ENCODE data around the gene UBXN4.
"Not testable (repeated sequence)": the region's sequence is repeated elsewhere in the genome, so short reads cannot be mapped to it uniquely, and the experiment has no call there.

The UBXN4 gene

DNA sequence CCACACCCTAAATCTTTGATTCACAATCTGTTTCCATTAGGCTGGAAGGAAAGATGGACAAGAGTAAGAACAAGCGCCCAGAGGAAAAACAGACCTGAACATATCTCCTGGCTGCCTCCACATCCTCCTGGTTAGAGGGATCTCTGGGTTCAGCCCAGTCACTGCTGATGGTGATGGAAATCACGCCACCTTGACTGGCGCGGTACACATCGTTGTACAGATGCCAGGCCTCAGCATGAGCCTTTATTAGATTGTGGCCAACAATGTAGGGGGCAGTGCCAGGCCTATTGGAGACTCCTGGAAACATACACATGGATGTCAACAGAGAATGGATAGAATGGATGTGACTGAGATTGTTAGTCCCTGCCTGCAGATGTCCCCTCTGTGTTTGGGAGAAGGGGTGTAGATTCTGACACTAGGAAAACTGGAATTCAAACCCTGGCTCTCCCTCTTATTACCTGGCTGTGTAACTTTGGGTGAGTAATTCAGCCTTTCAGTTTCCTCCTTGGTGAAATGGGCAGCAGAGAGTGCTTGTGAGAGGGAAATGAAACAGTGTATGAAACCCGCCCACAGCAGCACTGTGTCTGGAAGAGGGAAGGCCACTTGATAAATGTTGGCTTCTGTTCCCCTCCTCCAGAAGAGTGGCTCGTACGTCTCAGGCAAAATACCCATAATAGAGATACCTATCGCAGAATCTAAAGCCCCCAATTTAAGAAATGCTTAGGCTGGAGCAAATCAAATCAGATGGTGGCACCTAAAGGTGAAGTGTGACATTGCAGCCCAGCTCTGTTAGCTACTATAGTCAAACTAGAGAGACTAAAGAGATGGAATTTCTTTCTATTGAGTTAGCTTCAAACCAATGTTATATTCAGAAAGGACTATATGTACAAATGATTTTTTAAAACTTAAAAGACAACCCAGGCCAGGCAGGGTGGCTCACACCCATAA lies 59.1 kb downstream of the UBXN4 start:
- TF ChIP-seq, protein P1, sequence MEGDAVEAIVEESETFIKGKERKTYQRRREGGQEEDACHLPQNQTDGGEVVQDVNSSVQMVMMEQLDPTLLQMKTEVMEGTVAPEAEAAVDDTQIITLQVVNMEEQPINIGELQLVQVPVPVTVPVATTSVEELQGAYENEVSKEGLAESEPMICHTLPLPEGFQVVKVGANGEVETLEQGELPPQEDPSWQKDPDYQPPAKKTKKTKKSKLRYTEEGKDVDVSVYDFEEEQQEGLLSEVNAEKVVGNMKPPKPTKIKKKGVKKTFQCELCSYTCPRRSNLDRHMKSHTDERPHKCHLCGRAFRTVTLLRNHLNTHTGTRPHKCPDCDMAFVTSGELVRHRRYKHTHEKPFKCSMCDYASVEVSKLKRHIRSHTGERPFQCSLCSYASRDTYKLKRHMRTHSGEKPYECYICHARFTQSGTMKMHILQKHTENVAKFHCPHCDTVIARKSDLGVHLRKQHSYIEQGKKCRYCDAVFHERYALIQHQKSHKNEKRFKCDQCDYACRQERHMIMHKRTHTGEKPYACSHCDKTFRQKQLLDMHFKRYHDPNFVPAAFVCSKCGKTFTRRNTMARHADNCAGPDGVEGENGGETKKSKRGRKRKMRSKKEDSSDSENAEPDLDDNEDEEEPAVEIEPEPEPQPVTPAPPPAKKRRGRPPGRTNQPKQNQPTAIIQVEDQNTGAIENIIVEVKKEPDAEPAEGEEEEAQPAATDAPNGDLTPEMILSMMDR (IDR thresholded peaks at IDR 0.05; ENCODE audit: borderline replicate concordance, insufficient read depth, low read depth, low read length) = peak; percentile 18; the same call in 1 of the 2 replicates
- H3K4me3 ChIP-seq (ENCODE audit: low read depth, low read length) = no peak overlapping the region

DNA sequence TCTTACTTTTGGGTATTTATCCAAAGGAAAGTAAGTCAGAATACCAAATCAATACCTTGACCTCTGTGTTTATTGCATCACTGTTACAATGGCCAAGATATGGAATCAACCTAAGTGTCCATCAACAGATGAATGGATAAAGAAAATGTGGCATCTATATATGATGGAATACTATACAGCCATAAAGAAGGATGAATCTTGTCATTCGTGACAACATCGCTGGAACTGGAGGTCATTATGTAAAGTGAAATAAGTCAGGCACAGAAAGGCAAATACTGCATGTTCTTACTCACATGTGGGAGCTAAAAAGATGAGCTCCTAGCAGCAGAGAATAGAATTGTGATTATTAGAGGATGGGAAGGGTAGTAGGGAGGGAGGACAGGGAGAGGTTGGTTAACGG lies 60.7 kb downstream of the UBXN4 start:
- TF ChIP-seq, protein P1 (IDR thresholded peaks at IDR 0.05; ENCODE audit: borderline replicate concordance, insufficient read depth, low read depth, low read length) = no peak
- no peak overlapping the region for H3K4me3 ChIP-seq (ENCODE audit: low read depth, low read length)

DNA sequence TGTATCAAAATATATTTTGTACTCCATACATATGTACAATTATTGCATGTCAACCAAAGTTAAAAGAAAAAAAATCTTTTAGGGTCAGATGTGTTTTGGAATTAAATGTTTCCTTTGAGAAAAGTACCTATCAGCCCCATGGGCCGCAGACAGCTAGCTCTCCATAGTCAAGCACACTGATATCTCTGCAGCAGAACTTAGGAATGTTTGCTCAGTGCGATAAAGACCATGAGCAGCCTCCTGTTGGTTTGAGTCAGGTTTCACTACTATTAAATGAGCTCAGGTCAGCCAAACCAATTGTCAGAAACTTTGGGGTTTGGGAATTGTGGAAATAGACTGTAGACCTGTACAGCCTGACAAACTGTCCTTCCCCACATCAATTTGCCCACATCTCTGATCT lies 61.6 kb downstream of the UBXN4 start:
- TF ChIP-seq, protein P1 (IDR thresholded peaks at IDR 0.05; ENCODE audit: borderline replicate concordance, insufficient read depth, low read depth, low read length) = no peak
- H3K4me3 ChIP-seq (ENCODE audit: low read depth, low read length) = no peak overlapping the region

DNA sequence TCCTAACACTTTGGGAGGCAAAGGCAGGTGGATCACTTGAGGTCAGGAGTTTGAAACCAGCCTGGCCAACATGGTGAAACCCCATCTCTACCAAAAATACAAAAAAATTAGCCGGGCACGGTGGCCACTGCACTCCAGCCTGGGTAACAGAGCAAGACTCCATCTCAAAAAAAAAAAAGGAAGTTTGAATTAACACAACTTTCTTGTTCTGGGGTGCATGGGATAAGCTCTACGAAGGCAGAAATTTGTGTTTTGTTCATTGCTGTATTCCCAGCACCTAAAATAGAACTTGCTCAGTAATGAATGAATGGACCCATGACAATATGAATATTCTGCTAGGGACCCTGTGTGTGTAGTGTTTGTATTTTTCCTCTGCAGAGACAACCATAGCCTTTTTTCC lies 66.2 kb downstream of the UBXN4 start:
- H3K4me3 ChIP-seq (ENCODE audit: low read depth, low read length) = not testable (repeated sequence)

DNA sequence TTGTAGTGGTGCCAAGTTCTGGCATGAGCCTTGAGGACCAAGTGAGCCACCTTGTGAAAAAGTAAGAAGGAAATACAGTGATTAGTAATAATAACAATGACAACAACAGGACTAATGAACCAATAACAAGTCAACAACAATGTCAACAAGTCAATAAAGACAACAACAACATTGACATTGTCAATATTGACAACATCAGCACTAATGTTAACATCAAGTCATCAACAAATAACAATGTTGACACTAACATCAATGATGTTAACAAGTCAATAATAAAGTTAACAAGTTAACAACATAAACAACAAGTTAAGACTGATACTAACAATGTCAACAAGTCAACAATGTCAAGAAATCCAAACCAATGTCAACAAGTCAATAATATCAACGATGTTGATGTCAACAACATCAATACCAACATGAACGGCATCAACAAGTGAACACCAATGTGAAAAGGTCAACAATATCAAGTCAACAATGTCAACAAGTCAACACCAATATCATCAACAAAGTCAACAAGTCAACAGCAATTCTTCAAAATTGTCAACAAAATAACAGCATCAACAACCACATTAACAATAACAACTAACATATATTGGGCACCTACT lies 71.4 kb downstream of the UBXN4 start:
- TF ChIP-seq, protein P1 (IDR thresholded peaks at IDR 0.05; ENCODE audit: borderline replicate concordance, insufficient read depth, low read depth, low read length) = no peak
- H3K4me3 ChIP-seq (ENCODE audit: low read depth, low read length) = no peak overlapping the region

DNA sequence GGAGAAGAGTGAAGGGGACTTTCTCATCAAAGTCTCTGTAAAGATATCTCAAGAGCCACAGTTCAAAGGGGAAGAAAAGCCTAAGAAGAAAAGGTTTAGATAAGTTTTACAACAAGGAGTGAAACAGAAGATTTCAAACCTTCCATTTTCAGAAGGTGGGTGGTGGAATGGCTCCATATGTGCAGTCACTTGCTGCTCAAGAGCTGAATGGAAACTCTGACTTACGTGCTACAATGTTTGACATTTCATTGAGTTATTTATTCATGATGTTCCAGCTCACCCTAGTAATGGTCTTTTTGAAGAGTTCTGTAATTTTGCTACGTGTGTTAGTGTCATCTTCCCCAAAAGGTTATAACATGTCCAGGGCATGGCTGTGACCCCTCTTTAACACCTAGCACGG lies 73.6 kb downstream of the UBXN4 start:
- H3K4me3 ChIP-seq (ENCODE audit: low read depth, low read length) = no peak overlapping the region
- TF ChIP-seq, protein P1 (IDR thresholded peaks at IDR 0.05; ENCODE audit: borderline replicate concordance, insufficient read depth, low read depth, low read length) = no peak

DNA sequence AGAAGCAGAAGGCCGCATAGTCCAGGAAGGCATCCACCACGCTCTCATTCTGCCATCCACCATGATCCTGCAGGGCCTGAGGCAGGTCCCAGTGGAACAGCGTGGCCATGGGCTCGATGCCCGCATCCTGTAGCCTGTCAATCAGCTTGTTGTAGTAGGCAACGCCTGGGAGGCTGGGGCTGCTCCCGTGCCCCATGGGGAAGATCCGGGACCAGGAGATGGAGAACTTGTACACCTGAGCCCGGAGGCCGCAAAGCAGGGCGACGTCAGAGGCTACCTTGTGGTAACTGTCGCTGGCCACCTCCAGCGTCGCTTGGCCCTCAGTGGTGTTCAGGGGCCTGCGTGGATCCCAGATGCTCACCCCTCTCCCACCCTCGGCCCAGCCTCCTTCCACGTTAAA lies 75.8 kb downstream of the UBXN4 start:
- TF ChIP-seq, protein P1 (IDR thresholded peaks at IDR 0.05; ENCODE audit: borderline replicate concordance, insufficient read depth, low read depth, low read length) = no peak

More for the DNA sequence above, 75.8 kb downstream of the UBXN4 start:
- no peak overlapping the region for H3K4me3 ChIP-seq (ENCODE audit: low read depth, low read length)

All from GM12875 (cell line).